ENCODE results near the gene EML6. TPM values are rescaled to one million over a fixed set of nuclear protein-coding genes. Genes with fewer than 3 reads are reported as not detected.
A peak's percentile ranks its signal among the peaks of the same experiment; 100 is the strongest.

Gene EML6
- total RNA-seq, 1 donor: 1.1 TPM

DNA sequence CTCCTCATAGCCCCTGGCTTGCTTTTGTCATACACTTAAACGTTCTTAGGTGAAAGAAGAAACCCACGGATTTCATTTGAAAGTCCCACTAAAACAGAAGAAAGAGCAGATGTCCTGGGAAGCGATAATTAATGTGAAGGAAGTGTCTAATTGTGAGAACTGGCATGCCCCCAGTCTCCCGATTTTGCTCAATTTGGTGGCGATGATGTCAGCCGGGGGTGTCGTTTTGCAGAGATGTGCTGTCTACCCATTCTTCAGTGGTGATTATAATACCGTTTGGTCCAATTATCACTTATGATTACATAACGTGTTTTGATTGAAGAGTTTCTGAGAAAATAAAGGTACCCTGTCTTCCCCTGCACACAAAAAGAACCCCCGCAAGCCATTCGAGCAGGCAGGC lies 223.7 kb downstream of the EML6 start:
- Histone ChIP-seq H3K4me3 (ENCODE audit: insufficient read depth, low read length) (no peak overlapping the region), H3K4me2 (ENCODE audit: insufficient read depth, low read length) (no peak overlapping the region), H3K27ac (ENCODE audit: low read depth, low read length) (no peak overlapping the region), H3K4me1 (ENCODE audit: insufficient read depth, low read length) (peaks cover 22% of the 10 kb centered on the region), H2AFZ (ENCODE audit: low read length) (no peak overlapping the region), H3K36me3 (ENCODE audit: insufficient read depth, low read length) (no peaks in the 10 kb centered on the region), H4K20me1 (ENCODE audit: insufficient read depth, low read length) (no peaks in the 10 kb centered on the region), H3K27me3 (ENCODE audit: insufficient read depth, low read length) (no peaks in the 10 kb centered on the region), H3K9me3 (ENCODE audit: low read depth, low read length) (no peaks in the 10 kb centered on the region), H3K79me2 (ENCODE audit: insufficient read depth, low read length) (no peaks in the 10 kb centered on the region)
- TF ChIP-seq, protein P1, sequence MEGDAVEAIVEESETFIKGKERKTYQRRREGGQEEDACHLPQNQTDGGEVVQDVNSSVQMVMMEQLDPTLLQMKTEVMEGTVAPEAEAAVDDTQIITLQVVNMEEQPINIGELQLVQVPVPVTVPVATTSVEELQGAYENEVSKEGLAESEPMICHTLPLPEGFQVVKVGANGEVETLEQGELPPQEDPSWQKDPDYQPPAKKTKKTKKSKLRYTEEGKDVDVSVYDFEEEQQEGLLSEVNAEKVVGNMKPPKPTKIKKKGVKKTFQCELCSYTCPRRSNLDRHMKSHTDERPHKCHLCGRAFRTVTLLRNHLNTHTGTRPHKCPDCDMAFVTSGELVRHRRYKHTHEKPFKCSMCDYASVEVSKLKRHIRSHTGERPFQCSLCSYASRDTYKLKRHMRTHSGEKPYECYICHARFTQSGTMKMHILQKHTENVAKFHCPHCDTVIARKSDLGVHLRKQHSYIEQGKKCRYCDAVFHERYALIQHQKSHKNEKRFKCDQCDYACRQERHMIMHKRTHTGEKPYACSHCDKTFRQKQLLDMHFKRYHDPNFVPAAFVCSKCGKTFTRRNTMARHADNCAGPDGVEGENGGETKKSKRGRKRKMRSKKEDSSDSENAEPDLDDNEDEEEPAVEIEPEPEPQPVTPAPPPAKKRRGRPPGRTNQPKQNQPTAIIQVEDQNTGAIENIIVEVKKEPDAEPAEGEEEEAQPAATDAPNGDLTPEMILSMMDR (IDR thresholded peaks at IDR 0.05; ENCODE audit: extremely low read depth, low read depth, low read length): no peak
- DNase-seq (ENCODE audit: insufficient read length, low spot score, missing footprints): no peak

DNA sequence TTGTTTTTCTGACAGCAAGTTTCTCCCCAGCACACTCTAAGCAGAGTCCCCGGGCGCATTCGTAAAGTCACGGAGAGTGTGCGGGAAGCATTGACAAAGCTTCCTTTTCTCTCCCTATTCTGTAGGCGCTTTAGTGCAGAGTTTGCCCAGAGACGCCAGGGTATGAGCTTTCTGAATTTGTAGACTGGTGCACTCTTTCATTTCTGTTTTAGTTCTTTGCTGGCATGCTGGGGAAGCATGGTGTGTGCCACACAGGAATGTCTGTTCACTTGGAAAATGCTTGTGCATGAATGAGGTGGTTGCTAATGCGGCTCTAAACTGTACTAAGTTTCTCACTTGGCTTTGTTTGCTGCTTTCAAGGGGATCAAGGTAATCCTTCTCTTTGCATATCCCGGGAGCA lies 224.2 kb downstream of the EML6 start:
- TF ChIP-seq, protein P1 (IDR thresholded peaks at IDR 0.05; ENCODE audit: extremely low read depth, low read depth, low read length): no peak
- peaks cover 27% of the 10 kb centered on the region for H3K4me1 ChIP-seq (ENCODE audit: insufficient read depth, low read length)
- no peaks in the 10 kb centered on the region for H3K36me3 ChIP-seq (ENCODE audit: insufficient read depth, low read length)
- no peak overlapping the region for H3K4me3 ChIP-seq (ENCODE audit: insufficient read depth, low read length)
- no peak overlapping the region for H3K4me2 ChIP-seq (ENCODE audit: insufficient read depth, low read length)
- H3K79me2 ChIP-seq (ENCODE audit: insufficient read depth, low read length): no peaks in the 10 kb centered on the region
- H3K27ac ChIP-seq (ENCODE audit: low read depth, low read length): no peak overlapping the region
- DNase-seq (ENCODE audit: insufficient read length, low spot score, missing footprints): no peak
- no peaks in the 10 kb centered on the region for H3K27me3 ChIP-seq (ENCODE audit: insufficient read depth, low read length)
- H3K9me3 ChIP-seq (ENCODE audit: low read depth, low read length): no peaks in the 10 kb centered on the region
- no peak overlapping the region for H2AFZ ChIP-seq (ENCODE audit: low read length)
- no peaks in the 10 kb centered on the region for H4K20me1 ChIP-seq (ENCODE audit: insufficient read depth, low read length)

DNA sequence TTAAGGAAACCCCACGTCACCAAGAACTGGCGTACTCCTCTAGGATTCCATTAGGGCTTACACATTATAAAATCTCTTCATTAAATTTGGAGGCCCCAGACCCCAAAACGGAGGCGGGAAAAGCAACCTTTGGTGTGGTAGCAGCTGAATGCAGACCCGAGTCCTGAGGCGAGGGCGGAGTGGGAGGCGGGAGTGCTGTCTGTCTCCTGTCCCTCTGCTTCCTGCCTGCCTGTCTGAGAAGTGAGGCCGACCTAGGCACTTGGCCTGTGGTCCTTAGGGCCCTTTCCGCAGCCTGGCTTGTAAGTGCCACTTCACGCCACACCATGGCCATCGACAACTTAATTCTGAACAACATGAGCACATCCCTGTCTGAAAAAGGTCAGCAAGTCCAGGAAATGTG lies 224.7 kb downstream of the EML6 start:
- no peak overlapping the region for H3K4me2 ChIP-seq (ENCODE audit: insufficient read depth, low read length)
- H3K79me2 ChIP-seq (ENCODE audit: insufficient read depth, low read length): no peaks in the 10 kb centered on the region
- no peaks in the 10 kb centered on the region for H3K27me3 ChIP-seq (ENCODE audit: insufficient read depth, low read length)
- no peaks in the 10 kb centered on the region for H3K36me3 ChIP-seq (ENCODE audit: insufficient read depth, low read length)
- TF ChIP-seq, protein P1 (IDR thresholded peaks at IDR 0.05; ENCODE audit: extremely low read depth, low read depth, low read length): no peak
- H2AFZ ChIP-seq (ENCODE audit: low read length): no peak overlapping the region
- DNase-seq (ENCODE audit: insufficient read length, low spot score, missing footprints): no peak
- H3K4me3 ChIP-seq (ENCODE audit: insufficient read depth, low read length): no peak overlapping the region
- H4K20me1 ChIP-seq (ENCODE audit: insufficient read depth, low read length): no peaks in the 10 kb centered on the region
- H3K9me3 ChIP-seq (ENCODE audit: low read depth, low read length): no peaks in the 10 kb centered on the region
- peaks cover 32% of the 10 kb centered on the region for H3K4me1 ChIP-seq (ENCODE audit: insufficient read depth, low read length)
- H3K27ac ChIP-seq (ENCODE audit: low read depth, low read length): no peak overlapping the region

DNA sequence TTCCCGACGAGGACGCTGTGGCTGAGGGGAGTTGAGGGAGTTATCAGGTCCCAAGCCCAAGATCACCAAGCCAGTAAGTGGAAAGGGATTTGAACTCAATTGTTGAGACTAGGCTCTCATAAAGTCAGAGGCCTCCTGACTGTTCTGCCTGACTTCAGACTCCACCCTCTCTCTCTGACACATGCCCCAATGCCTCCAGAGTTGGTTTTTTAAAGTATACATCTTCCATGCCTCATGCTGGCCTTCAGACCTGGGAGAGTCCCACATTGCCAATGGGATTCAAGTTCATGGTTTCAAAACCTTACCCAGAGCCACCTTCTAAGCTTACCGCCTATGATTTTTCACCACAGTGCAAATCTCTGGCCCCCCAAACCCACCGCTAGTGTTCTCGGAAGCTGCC lies 226.0 kb downstream of the EML6 start:
- no peaks in the 10 kb centered on the region for H3K9me3 ChIP-seq (ENCODE audit: low read depth, low read length)
- no peaks in the 10 kb centered on the region for H3K79me2 ChIP-seq (ENCODE audit: insufficient read depth, low read length)
- no peaks in the 10 kb centered on the region for H3K27me3 ChIP-seq (ENCODE audit: insufficient read depth, low read length)
- H4K20me1 ChIP-seq (ENCODE audit: insufficient read depth, low read length): no peaks in the 10 kb centered on the region
- no peak overlapping the region for H2AFZ ChIP-seq (ENCODE audit: low read length)
- H3K4me3 ChIP-seq (ENCODE audit: insufficient read depth, low read length): no peak overlapping the region
- DNase-seq (ENCODE audit: insufficient read length, low spot score, missing footprints): peak; percentile 83
- no peak overlapping the region for H3K27ac ChIP-seq (ENCODE audit: low read depth, low read length)
- no peak overlapping the region for H3K4me2 ChIP-seq (ENCODE audit: insufficient read depth, low read length)
- TF ChIP-seq, protein P1 (IDR thresholded peaks at IDR 0.05; ENCODE audit: extremely low read depth, low read depth, low read length): no peak
- peaks cover 36% of the 10 kb centered on the region for H3K4me1 ChIP-seq (ENCODE audit: insufficient read depth, low read length)
- H3K36me3 ChIP-seq (ENCODE audit: insufficient read depth, low read length): no peaks in the 10 kb centered on the region
